H1 (cell line): ENCODE results near the gene IRGC.
A peak's percentile ranks its signal among the peaks of the same experiment; 100 is the strongest.

ENCODE experiments used
- BRCA1 ChIP-seq: IDR thresholded peaks from 2 replicates; pipeline ENCODE4 v1.6.1; 2012; ENCODE audit warnings: low read depth, low read length, improper control_type of control experiment
- CEBPB ChIP-seq: IDR thresholded peaks from 2 replicates; pipeline ENCODE4 v1.6.1; 2012; ENCODE audit warnings: low read depth, low read length
- CHD7 ChIP-seq: fragments of 300-600 bp; sonication (generic); IDR thresholded peaks from 2 replicates; pipeline ENCODE4 v1.7.1; 2012; ENCODE audit warnings: low read length, moderate library complexity, mild to moderate bottlenecking, inconsistent platforms; ENCODE audit not compliant: insufficient replicate concordance
- CTCF ChIP-seq, 3 experiments: IDR thresholded peaks; 1 replicate in 2 of 3; 2 replicates in 1 of 3; pipeline versions ENCODE4 v1.5.1 to v1.6.1; 2011; ENCODE audit warnings: low read length in 3 of 3, mild to moderate bottlenecking in 3 of 3, inconsistent platforms in 2 of 3, low read depth in 1 of 3, moderate library complexity in 1 of 3; ENCODE audit not compliant: insufficient read depth in 1 of 3; ENCODE audit errors: control extremely low read depth in 1 of 3
- EZH2 ChIP-seq: fragments of 200-600 bp; sonication (generic); IDR thresholded peaks from 2 replicates; pipeline ENCODE4 v1.7.1; 2012; ENCODE audit warnings: low read depth, mild to moderate bottlenecking, moderate library complexity, low read length, inconsistent platforms; ENCODE audit not compliant: severe bottlenecking
- MAX ChIP-seq: IDR thresholded peaks from 2 replicates; pipeline ENCODE4 v1.6.1; 2012; ENCODE audit warnings: inconsistent platforms
- PHF8 ChIP-seq: fragments of 200-600 bp; sonication (generic); conservative IDR thresholded peaks from 2 replicates; pipeline ENCODE4 v1.7.1; 2012; ENCODE audit warnings: low read depth, mild to moderate bottlenecking, inconsistent platforms, low read length, moderate library complexity
- POLR2A ChIP-seq, 2 experiments: IDR thresholded peaks; 1 replicate in 1 of 2; 2 replicates in 1 of 2; pipeline ENCODE4 v1.6.1; 2011; ENCODE audit warnings: low read depth in 2 of 2, low read length in 2 of 2, mild to moderate bottlenecking in 2 of 2; ENCODE audit errors: control extremely low read depth in 1 of 2
- POLR2AphosphoS5 ChIP-seq: IDR thresholded peaks from 2 replicates; pipeline ENCODE4 v1.6.1; 2011; ENCODE audit warnings: low read depth, low read length
- SP2 ChIP-seq: IDR thresholded peaks from 2 replicates; pipeline ENCODE4 v1.6.1; 2012; ENCODE audit warnings: mild to moderate bottlenecking, low read length, inconsistent platforms
- TAF1 ChIP-seq: IDR thresholded peaks from 2 replicates; pipeline ENCODE4 v1.6.1; 2011; ENCODE audit warnings: mild to moderate bottlenecking, low read depth, low read length
- USF2 ChIP-seq: IDR thresholded peaks from 2 replicates; pipeline ENCODE4 v1.6.1; 2011; ENCODE audit warnings: low read length, improper control_type of control experiment
- ZNF274 ChIP-seq: IDR thresholded peaks from 2 replicates; pipeline ENCODE4 v1.7.0; 2012; ENCODE audit warnings: low read length, borderline replicate concordance; ENCODE audit errors: extremely low read depth

GRCh38 chr19:43668406-43669109 lies 47.3 kb upstream of the IRGC start:
- TF ChIP-seq CEBPB (no peak), CTCF (IDR thresholded peaks at IDR 0.05; ENCODE audit: control extremely low read depth in 1 of 3, insufficient read depth in 1 of 3, low read depth in 1 of 3, low read length in 3 of 3) (no peak; a peak in 1 of 4 replicates), EZH2 (no peak), MAX (no peak), POLR2A (IDR thresholded peaks at IDR 0.05; ENCODE audit: control extremely low read depth in 1 of 2, low read depth in 2 of 2, low read length in 2 of 2) (peak in 1 of 2 experiments; percentile 21; a peak in 1 of 3 replicates), POLR2AphosphoS5 (no peak), USF2 (no peak), ZNF274 (no peak), CHD7 (no peak), TAF1 (0 out of 2 replicates have a peak, but pooled peaks have one; percentile 53), SP2 (no peak), PHF8 (no peak), BRCA1 (no peak)
